CMK (cell line): ENCODE data around the gene POMT1.

Experiments used
- DNase-seq: peaks from one replicate; pipeline ENCODE4 v3.0.0-alpha.2; 2010; ENCODE audit warnings: low read depth

The POMT1 gene

DNA sequence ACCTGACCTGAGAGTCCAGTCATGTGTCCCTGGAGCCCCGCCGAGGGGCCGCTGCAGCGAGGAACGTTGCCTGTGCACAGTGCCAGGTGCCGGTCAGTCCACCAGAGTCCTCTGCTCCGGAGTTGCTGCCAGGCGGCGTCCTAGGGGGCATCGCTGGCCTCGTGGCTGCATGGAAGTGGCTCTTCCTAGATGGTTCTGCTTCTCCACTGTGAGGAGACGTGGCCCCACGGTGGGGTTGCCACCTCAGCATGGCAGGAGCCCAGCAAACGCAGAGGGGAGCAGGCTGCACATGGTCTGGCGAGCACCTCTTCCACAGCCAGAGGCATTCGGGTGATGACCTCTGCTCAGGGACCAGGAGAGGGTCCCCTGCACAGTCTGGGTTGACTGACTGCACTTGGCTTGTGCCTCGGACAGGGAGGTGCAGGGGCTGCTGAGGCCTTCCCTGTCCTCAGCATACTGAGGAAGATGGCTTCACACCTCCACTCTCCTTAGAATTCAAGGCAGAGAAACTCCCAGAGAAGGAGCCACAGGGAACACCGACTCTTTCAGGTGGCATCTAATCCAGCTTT lies 25.9 kb upstream of the POMT1 start:
- no peak for DNase-seq

GRCh38 chr9:131477367-131477766 lies 25.4 kb upstream of the POMT1 start:
- no peak for DNase-seq

GRCh38 chr9:131477816-131478419 lies 24.8 kb upstream of the POMT1 start:
- DNase-seq, result no peak

DNA sequence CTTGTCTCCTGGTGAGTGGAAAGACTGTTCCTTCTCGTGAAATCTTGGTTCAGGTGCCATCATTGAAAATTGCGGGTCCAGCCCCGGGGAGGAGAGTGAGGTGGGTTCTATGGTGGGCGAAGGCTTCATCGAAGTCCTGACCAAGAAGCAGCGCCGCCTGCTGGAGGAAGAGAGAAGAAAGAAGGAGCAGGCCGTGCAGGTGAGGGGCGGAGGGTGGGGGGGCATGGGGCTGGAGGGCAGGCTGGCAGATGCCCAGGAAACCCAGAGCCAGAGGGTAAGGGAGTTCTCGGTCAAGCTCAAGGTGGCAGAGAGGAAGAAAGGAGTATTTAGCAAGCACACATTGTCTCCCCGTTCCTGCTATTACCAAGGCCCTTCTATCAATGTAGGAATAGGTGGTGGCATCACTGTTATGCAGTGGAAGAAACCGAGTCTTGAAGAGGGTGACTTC lies 24.3 kb upstream of the POMT1 start:
- DNase-seq, result no peak

DNA sequence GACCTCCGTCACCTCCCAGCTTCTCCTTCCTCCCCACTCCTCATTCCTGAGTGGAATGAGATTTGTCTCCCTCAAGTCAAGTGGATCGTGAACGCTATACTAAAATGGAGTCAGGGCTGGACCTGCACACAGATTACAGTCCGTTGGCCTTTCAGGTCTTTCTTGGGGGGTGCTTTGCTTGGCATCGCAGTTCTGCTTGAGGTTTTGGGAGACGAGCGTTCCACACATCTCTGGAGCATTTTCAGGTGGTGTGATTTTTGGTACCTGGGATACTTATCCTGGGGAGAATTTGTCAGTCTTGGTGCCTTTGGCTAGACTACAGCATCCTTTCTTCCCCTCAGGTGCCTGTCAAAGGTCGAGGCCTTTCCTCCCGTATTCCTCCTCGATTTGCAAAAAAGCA lies 23.8 kb upstream of the POMT1 start:
- no peak for DNase-seq

GRCh38 chr9:131480258-131480657 lies 22.5 kb upstream of the POMT1 start:
- DNase-seq, result no peak

DNA sequence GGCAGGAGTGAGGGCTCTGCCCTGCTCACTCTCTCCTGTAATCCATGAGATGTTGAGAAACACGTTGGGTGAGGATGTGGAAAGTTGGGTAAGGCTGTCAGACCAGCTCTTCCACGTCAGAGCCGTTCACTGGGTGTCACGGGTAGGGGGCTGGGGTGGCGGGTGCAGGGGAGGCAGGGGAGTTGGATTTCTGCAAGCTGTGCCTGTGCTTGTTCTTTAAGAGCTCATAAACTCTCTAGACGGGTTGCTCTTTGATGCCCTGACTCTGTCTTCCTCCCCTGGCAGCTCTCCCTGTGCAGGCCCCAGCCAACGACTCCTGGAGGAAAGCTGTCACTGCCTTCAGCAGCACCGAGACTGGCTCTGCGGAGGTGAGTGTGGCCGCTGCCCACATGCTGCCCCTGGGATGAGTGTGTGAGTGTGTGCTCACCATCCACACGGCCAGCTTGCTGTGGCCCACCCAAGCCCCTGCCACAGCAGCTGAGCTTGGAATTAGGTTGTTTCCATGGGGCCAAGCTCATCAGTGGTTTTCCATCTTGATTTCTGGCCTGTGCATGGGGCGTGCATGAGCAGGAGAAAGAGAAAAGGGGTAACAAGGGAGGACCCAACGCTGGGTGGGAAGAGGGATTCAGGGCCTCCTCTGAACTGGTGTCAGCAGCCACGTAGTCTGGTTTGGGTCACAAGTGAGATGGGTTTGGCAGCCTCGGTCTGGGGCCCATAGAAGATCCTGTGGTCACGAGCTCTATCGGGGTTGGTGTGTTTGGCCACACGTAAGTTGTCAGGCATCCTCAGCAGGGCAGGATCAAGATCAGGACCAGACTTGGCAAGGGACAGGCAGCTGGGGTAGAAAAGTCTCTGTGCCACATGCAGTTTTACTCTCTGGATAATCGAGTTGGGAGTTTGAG lies 21.0 kb upstream of the POMT1 start:
- no peak for DNase-seq

DNA sequence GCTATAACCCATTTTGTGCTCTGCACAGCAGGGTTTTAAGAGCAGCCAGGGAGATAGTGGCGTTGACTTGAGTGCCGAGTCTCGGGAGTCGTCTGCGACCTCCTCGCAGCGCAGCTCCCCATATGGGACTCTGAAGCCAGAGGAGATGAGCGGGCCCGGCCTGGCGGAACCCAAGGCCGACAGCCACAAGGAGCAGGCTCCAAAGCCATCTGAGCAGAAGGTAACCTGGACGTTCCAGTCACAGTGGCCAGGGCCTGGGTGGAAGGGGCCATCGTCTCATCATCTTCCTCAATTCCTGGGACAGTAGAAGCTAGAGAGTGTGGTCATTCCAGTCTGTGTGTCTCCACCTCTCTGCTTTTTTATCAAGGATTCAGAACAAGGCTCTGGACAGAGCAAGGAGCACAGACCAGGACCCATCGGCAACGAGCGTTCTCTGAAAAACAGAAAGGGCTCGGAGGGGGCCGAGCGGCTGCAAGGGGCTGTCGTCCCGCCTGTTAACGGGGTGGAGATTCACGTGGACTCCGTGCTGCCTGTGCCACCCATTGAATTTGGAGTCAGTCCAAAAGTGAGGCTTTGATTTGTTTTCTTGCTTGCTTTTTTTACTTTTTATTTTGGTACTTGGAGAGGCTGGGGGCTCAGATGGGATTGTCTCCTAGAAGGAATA lies 20.2 kb upstream of the POMT1 start:
- no peak for DNase-seq

GRCh38 chr9:131483319-131484050 lies 19.2 kb upstream of the POMT1 start:
- DNase-seq, result no peak

DNA sequence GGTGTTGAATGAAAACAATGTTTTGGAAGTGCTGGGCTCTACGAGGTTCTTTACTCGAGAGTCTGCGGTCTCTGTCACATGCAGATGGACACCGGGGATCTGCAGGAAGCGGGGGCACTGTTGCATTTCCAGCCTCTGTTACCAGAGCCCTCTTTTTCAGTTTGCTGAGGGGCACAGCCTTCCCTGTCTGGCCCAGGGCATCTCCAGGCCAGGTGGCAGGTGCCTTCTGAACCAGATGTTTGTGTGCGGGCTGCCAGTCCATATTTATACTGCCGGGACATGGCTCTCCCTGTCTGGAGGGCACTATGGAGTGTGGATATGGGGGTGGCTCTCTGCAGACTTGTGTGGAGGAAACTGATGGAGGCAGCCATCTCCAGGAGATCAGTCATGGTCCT lies 18.7 kb upstream of the POMT1 start:
- no peak for DNase-seq

DNA sequence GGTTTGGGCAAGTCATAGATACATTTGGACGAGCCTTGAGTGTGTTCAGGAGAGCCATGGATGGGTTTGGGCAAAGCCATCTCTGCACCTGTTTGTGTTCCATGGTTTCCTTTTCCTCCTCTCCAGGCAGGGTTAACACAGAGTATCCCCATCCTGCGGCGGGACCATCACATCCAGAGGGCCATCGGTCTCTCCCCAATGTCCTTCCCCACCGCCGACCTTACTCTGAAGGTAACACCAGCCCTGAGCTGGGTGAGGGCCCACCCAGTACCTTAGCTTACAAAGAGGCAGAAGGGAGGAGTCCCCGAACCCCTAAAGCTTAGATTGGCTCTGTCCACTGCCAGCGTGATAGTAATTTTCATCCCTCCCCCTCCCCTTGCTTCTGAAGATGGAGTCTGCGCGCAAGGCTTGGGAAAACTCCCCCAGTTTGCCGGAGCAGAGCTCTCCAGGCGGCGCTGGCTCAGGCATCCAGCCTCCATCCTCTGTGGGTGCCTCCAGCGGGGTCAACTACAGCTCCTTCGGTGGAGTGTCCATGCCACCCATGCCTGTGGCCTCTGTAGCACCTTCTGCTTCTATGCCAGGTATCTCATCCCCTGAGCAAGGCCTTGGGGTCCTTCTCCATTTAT lies 18.0 kb upstream of the POMT1 start:
- no peak for DNase-seq

DNA sequence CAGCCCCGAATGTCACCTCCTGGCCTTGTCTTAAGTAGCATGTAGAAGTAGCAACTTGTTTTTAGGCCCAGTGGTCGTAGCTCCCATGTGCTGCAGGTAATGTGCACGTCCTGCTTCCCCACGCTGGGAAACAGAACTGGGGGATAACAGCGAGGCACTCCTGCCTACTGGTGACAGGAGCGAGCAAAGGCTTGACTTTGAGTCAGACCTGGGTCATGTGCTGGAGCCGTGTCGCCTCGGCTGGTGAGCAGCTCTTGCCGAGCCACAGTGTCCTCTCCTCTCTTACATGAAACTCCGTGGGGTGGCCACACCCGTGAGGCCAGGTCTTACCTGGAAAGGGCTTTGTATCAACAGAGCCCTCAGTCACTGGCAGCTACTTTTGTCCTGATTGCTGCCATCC lies 17.5 kb upstream of the POMT1 start:
- DNase-seq, result no peak

DNA sequence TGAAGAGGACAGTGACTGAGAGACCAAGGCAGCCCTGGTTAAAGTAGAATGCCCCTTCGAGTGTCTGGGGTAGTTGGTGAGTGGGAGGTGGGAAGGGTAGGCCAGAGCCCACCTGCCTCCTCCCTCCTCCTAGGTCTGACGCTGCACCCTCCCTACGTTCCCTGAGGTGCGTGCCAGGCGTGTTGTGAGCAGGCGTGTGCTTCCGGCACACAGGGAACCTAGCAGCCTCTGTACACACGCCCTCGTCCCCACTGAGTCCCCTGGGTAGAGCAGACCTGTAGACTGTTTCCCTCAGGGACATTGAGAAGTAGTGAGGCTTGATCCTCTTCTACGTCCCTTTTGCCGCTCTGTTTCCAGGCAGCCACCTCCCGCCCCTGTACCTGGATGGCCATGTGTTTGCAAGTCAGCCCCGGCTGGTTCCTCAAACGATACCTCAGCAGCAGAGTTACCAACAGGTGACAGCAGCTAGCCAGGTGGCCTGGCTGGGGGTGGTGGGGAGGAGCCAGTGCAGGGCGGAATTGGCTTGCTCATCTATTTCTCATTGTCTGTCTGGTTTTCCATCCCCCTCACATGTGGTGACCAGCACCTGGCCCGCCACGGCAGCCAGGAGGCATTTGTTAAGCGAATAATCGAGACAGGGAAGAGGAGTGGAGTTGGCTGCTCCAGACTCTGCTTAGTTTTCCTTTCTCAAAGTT lies 16.8 kb upstream of the POMT1 start:
- no peak for DNase-seq

GRCh38 chr9:131487001-131487400 lies 15.7 kb upstream of the POMT1 start:
- no peak for DNase-seq

GRCh38 chr9:131487621-131488031 lies 15.1 kb upstream of the POMT1 start:
- DNase-seq, result no peak

DNA sequence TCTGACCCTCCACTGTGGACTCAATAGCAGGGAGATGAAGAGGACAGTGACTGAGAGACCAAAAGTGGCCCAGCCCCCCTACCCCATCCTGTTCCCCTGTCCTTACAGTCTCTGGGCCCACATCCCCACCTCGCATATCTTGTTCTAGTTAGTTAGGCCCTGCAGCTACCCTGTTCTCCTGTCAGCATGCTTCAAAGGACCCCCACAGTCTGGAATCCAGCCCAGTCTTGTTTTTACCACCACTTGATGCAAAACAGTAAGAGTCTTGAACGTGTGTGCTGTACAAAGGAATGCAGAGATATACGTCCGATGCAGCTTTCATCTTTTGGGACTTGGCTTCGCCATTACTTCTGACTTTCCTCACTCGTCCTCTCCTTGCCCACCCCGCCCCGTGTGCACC lies 12.2 kb upstream of the POMT1 start:
- no peak for DNase-seq

DNA sequence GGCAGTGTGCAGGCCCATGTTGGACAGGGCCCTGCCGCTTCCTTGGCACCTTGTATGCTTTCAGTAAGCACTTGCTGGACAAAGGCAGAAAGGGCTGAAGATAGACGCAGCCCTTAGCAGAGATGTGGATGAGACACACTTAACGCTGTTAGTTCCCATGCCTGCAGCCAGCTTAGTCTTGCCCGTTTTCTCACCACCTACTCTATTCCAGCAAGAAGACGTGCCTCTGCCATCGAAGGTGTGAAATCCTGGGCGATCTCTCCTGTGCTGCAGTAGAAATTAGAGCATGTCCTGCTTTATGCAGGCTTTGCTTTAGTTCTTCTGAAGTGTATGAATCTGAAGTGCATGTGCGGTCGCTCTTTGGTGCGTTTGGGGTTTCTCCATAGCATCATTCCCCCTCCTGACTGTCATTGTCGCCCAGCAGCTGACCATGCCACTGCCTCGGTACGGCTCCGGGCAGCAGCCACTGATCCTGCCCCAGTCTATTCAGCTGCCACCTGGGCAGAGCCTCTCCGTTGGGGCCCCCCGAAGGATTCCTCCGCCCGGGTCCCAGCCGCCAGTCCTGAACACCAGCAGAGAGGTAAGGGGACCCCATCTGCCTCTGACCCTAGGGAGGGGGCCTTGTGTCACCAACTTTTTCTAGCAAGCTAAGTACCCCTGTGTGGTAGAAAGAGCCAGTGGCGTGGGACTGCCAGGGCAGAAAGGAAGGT lies 11.6 kb upstream of the POMT1 start:
- DNase-seq, result no peak

GRCh38 chr9:131492070-131492469 lies 10.6 kb upstream of the POMT1 start:
- DNase-seq, result no peak

DNA sequence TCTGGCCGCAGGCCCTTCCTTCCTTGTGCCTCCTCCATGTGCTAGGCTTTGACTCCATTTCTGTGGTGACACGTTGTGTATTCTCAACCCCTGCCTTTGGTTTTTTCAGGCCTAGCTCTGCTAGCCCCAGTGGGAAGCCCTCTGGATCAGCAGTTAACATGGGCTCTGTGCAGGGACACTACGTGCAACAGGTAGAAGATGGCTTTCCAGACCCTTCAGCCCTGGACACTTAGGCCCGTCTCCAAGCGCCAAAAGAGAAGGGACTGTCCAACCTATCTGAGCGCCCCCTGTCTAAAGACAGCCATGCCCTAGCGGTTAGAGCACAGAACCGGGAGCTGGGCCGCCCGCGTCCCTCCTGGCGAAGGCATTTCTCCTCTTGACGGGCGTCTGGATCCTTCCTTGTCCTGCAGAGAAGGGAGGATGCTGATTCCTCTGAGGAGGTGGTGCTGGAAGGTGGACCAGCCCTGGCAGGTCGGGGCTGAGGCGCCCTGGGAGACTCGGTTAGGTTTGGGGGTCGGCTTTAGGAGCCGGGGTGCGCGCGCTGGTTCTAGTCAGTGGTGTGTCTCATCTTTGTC lies 8.3 kb upstream of the POMT1 start:
- DNase-seq, result no peak

GRCh38 chr9:131495785-131496184 lies 6.9 kb upstream of the POMT1 start:
- DNase-seq, result no peak
